ENCODE data around the gene ARID3A. TPM values are rescaled to one million over a fixed set of nuclear protein-coding genes. Genes with fewer than 3 reads are reported as not detected.

The ARID3A gene
- total RNA-seq, 2 donors from 2014 or later: 121 to 124 TPM

DNA sequence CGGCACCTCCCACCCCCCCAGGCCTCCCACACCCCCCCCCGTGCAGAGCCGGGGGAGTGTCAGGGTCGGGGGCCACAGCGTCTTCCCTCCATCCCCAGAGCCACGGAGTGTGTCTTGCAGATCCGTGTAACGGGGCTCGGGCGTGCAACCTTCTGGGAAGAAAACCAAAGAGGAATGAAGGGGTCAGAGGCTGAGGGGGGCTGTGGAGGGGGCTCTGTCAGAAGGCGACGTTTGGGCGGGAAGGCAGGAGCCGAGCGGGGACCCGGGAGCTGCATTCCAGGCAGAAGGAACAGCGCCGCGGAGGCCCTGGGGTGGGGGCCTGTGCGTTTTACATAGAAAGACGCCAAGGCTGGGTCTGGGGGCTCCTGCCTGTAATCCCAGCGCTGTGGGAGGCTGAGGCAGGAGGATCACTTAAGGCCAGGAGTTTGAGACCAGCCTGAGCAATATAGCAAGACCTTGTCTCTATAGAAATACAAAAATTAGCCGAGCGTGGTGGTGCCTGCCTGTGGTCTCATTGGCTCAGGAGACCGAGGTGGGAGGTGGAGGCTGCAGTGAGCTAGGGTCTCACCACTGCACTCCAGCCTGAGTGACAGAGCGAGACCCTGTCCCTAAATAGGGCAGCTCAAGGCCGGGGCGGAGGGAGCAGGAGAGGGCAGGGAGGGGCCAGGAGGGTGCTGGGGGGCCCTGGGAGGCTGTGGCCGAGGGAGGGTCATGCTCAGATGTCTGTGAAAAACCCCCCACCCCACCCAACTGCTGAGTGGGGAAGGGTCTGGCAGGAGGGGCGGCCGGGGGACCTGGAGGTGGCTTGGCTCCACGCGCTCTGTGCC, 27.8 kb downstream of the ARID3A start:
- H3K27ac Mint-ChIP-seq: peak overlapping the region; percentile 88

DNA sequence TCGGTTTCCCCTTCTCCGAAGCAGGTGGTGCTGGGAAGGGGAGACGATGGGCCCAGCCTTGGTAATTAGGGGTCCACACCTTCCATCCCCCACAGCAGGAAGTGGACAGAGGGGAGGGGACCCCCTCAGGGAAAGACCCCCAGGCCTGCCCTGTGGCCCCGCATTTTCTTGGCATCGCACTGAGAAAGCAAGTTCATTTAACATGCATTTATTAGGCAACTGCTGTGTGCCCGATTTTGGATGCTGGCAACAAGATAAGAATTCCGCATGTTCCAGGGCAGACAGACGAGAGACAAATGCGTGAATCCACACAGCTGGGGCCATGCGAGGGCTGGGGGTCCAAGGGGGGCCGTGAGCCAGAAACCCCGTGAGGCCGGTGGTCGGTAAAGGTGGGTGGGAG, 28.4 kb downstream of the ARID3A start:
- Histone ChIP-seq H3K4me1 (ENCODE audit: control insufficient read depth, insufficient read depth, low read length) (peaks cover 6% of the 10 kb centered on the region), H3K9me3 (ENCODE audit: control insufficient read depth, low read length) (no peaks in the 10 kb centered on the region), H3K27me3 (ENCODE audit: control insufficient read depth, insufficient read depth, low read length, poor library complexity, severe bottlenecking) (no peaks in the 10 kb centered on the region), H3K9ac (ENCODE audit: extremely low read depth, low read length, poor library complexity, severe bottlenecking) (no peak overlapping the region), H3K4me3 (ENCODE audit: low read length) (no peak overlapping the region), H3K36me3 (ENCODE audit: control insufficient read depth, insufficient read depth, low read length) (peaks cover 6% of the 10 kb centered on the region), H3K27ac (ENCODE audit: low read depth, low read length) (peak overlapping the region; percentile 24)
- peak overlapping the region; percentile 90 for H3K27ac Mint-ChIP-seq
- peaks cover 9% of the 10 kb centered on the region for H3K36me3 Mint-ChIP-seq (ENCODE audit: low read depth)
- H3K9me3 Mint-ChIP-seq: no peaks in the 10 kb centered on the region
- no peak for DNase-seq
- 86 to 89% methylated on average over 9 to 14 of the region's 14 CpGs for WGBS, 2 experiments (ENCODE audit: insufficient coverage in 1 of 2, insufficient read length in 1 of 2)
- no peaks in the 10 kb centered on the region for H3K27me3 Mint-ChIP-seq (ENCODE audit: insufficient read depth)
- peaks cover 19% of the 10 kb centered on the region for H3K4me1 Mint-ChIP-seq
- H3K4me3 Mint-ChIP-seq: no peak overlapping the region
- TF ChIP-seq, protein P1, sequence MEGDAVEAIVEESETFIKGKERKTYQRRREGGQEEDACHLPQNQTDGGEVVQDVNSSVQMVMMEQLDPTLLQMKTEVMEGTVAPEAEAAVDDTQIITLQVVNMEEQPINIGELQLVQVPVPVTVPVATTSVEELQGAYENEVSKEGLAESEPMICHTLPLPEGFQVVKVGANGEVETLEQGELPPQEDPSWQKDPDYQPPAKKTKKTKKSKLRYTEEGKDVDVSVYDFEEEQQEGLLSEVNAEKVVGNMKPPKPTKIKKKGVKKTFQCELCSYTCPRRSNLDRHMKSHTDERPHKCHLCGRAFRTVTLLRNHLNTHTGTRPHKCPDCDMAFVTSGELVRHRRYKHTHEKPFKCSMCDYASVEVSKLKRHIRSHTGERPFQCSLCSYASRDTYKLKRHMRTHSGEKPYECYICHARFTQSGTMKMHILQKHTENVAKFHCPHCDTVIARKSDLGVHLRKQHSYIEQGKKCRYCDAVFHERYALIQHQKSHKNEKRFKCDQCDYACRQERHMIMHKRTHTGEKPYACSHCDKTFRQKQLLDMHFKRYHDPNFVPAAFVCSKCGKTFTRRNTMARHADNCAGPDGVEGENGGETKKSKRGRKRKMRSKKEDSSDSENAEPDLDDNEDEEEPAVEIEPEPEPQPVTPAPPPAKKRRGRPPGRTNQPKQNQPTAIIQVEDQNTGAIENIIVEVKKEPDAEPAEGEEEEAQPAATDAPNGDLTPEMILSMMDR (conservative IDR thresholded peaks at IDR 0.05): no peak

More for the DNA sequence above, 27.8 kb downstream of the ARID3A start:
- Histone ChIP-seq H3K4me3 (ENCODE audit: low read length) (no peak overlapping the region), H3K9ac (ENCODE audit: extremely low read depth, low read length, poor library complexity, severe bottlenecking) (no peak overlapping the region), H3K4me1 (ENCODE audit: control insufficient read depth, insufficient read depth, low read length) (peaks cover 6% of the 10 kb centered on the region), H3K9me3 (ENCODE audit: control insufficient read depth, low read length) (no peaks in the 10 kb centered on the region), H3K27me3 (ENCODE audit: control insufficient read depth, insufficient read depth, low read length, poor library complexity, severe bottlenecking) (no peaks in the 10 kb centered on the region), H3K36me3 (ENCODE audit: control insufficient read depth, insufficient read depth, low read length) (no peaks in the 10 kb centered on the region), H3K27ac (ENCODE audit: low read depth, low read length) (peak overlapping the region; percentile 53)
- H3K36me3 Mint-ChIP-seq (ENCODE audit: low read depth): peaks cover 6% of the 10 kb centered on the region
- H3K27me3 Mint-ChIP-seq (ENCODE audit: insufficient read depth): no peaks in the 10 kb centered on the region
- DNase-seq: peak; percentile 81
- H3K4me3 Mint-ChIP-seq: peak overlapping the region; percentile 35
- H3K4me1 Mint-ChIP-seq: peaks cover 19% of the 10 kb centered on the region
- WGBS, 2 experiments (ENCODE audit: insufficient coverage in 1 of 2, insufficient read length in 1 of 2): 77 to 81% methylated on average over 25 to 32 of the region's 33 CpGs
- no peaks in the 10 kb centered on the region for H3K9me3 Mint-ChIP-seq
- TF ChIP-seq, protein P1 (conservative IDR thresholded peaks at IDR 0.05): no peak

DNA sequence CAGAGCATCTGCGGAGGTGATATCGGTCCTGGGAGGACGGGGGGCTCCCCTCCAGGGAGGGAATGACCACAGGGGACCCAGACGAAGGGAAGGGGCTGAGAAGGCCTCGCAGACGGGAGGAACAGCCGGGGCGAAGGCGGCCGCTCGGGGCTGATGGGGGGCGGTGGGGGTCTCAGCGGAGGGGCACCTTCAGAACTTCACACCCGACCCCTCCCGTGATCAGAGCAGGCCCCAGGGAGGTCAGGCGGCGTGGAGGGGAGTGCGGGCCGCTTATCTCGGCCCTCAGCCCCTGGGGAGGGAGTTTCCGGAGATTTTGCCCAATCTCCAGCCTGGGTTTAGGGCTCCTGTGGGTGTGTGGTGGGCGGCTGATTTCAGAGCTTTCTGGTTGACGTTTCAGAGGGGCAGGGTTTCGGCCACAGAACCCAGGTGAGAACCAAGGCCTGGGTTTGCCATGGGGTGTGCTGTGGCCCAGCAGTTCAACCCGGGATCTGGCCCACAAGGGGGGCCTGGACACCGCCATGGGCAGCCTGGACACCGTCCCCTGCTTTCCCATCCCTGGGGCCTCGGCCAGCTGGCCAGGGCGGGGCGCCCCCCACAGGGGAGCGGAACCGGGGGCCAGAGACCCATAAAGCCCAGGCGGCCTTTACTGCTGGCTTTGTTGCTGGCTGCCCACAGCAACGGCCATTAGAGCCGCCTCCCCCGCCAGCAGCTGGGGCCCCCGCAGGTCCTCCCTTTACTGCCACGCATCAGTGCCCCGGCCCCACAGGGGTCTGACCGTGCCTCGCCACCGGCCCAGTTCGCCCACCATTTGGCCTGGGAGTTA, 29.0 kb downstream of the ARID3A start:
- peak overlapping the region; percentile 90 for H3K27ac Mint-ChIP-seq
- DNase-seq: peak; percentile 69

More for the DNA sequence above, 29.0 kb downstream of the ARID3A start:
- Histone ChIP-seq H3K4me3 (ENCODE audit: low read length) (no peak overlapping the region), H3K27me3 (ENCODE audit: control insufficient read depth, insufficient read depth, low read length, poor library complexity, severe bottlenecking) (no peaks in the 10 kb centered on the region), H3K9ac (ENCODE audit: extremely low read depth, low read length, poor library complexity, severe bottlenecking) (no peak overlapping the region), H3K27ac (ENCODE audit: low read depth, low read length) (peak overlapping the region; percentile 44), H3K4me1 (ENCODE audit: control insufficient read depth, insufficient read depth, low read length) (peaks cover 6% of the 10 kb centered on the region), H3K36me3 (ENCODE audit: control insufficient read depth, insufficient read depth, low read length) (peaks cover 12% of the 10 kb centered on the region), H3K9me3 (ENCODE audit: control insufficient read depth, low read length) (no peaks in the 10 kb centered on the region)
- TF ChIP-seq, protein P1 (conservative IDR thresholded peaks at IDR 0.05): no peak
- no peaks in the 10 kb centered on the region for H3K27me3 Mint-ChIP-seq (ENCODE audit: insufficient read depth)
- peaks cover 19% of the 10 kb centered on the region for H3K4me1 Mint-ChIP-seq
- no peak overlapping the region for H3K4me3 Mint-ChIP-seq
- H3K9me3 Mint-ChIP-seq: no peaks in the 10 kb centered on the region
- H3K36me3 Mint-ChIP-seq (ENCODE audit: low read depth): peaks cover 15% of the 10 kb centered on the region
- WGBS, 2 experiments (ENCODE audit: insufficient coverage in 1 of 2, insufficient read length in 1 of 2): 79 to 86% methylated on average over 17 to 43 of the region's 43 CpGs

Measured in endodermal cell (in vitro differentiated cells).